ENCODE data around the gene SRSF4. TPM values are rescaled to one million over a fixed set of nuclear protein-coding genes. Genes with fewer than 3 reads are reported as not detected.

SRSF4 gene
- total and polyA plus RNA-seq, 11 donors = 40.4 to 54.6 (median 49.0) TPM

GRCh38 chr1:29123887-29124365, 57.8 kb downstream of the SRSF4 start, which contains the start of gene TMEM200B:
TMEM200B (minus strand) TSS chr1:29123903; CDS start chr1:29121828, 2,075 bp downstream.
- H3K4me1 ChIP-seq = peaks cover 0 to 40% (median 18%) of the 10 kb centered on the region in 12 donors
- no peaks in the 10 kb centered on the region for H3K36me3 ChIP-seq
- no peaks in the 10 kb centered on the region for H3K9me3 ChIP-seq
- TF ChIP-seq POLR2A (IDR thresholded peaks at IDR 0.05) = no peak
- TF ChIP-seq CTCF (IDR thresholded peaks at IDR 0.05) = no peak
- intact Hi-C loops (cut with DNase I) = loop anchor here in 7 of 10 donors (2.0 to 10.0 kb wide), 7 partner anchors 51 to 349 kb away; partner anchors contain the start of gene SRSF4 (in 4 of the 7)
- DNase-seq = peak in 3 of 5 donors; percentile 33 to 45 (median 39)
- ATAC-seq = peak in 2 of 4 donors; percentile 16 to 19
- H3K4me3 ChIP-seq = peak within 1 kb of the TSS; percentile 56 to 90 (median 77)
- whole genome bisulfite sequencing, 4 donors = 0 to 1% (median 0%) methylated on average over 11 to 46 of the region's 46 CpGs
- H3K27me3 ChIP-seq = peaks cover 0 to 57% (median 18%) of the 10 kb centered on the region in 9 donors
- peak within 1 kb of the TSS; percentile 84 to 99 (median 94) for H3K27ac ChIP-seq

GRCh38 chr1:29123053-29123886, 58.4 kb downstream of the SRSF4 start:
- no peaks in the 10 kb centered on the region for H3K9me3 ChIP-seq
- peaks cover 0 to 40% (median 18%) of the 10 kb centered on the region in 12 donors for H3K4me1 ChIP-seq
- intact Hi-C loops (cut with DNase I) = loop anchor here in 6 of 10 donors (5.0 to 10.0 kb wide), 6 partner anchors 52 to 348 kb away; partner anchors contain the start of gene SRSF4 (in 2 of the 6)
- H3K36me3 ChIP-seq = peaks cover 0 to 4% (median 0%) of the 10 kb centered on the region in 9 donors
- peaks cover 0 to 57% (median 18%) of the 10 kb centered on the region in 9 donors for H3K27me3 ChIP-seq
- peak overlapping the region; percentile 56 to 90 (median 77) for H3K4me3 ChIP-seq
- WGBS, 4 donors = 0 to 19% (median 8%) methylated on average over 11 to 70 of the region's 70 CpGs
- DNase-seq (peak in 3 of 5 donors; percentile 24 to 32 (median 32)), ATAC-seq (peak in 1 of 4 donors; percentile 1)
- TF ChIP-seq CTCF (IDR thresholded peaks at IDR 0.05) (no peak), POLR2A (IDR thresholded peaks at IDR 0.05) (no peak)
- peak overlapping the region; percentile 63 to 99 (median 94) for H3K27ac ChIP-seq

GRCh38 chr1:29122682-29123052, 59.0 kb downstream of the SRSF4 start:
- intact Hi-C loops (cut with DNase I) = loop anchor here in 6 of 10 donors (5.0 to 10.0 kb wide), 6 partner anchors 52 to 348 kb away; partner anchors contain the start of gene SRSF4 (in 2 of the 6)
- Histone ChIP-seq H3K36me3 (peaks cover 0 to 9% (median 0%) of the 10 kb centered on the region in 9 donors), H3K4me1 (peaks cover 0 to 40% (median 18%) of the 10 kb centered on the region in 12 donors), H3K9me3 (no peaks in the 10 kb centered on the region), H3K4me3 (peak overlapping the region; percentile 56 to 90 (median 77)), H3K27ac (peak overlapping the region; percentile 63 to 99 (median 94)), H3K27me3 (peaks cover 0 to 53% (median 18%) of the 10 kb centered on the region in 9 donors)
- ATAC-seq (peak; percentile 30 to 65 (median 64)), DNase-seq (peak; percentile 65 to 82 (median 71))
- WGBS, 4 donors = 6 to 15% (median 8%) methylated on average over 8 to 34 of the region's 34 CpGs
- TF ChIP-seq CTCF (IDR thresholded peaks at IDR 0.05) (no peak), POLR2A (IDR thresholded peaks at IDR 0.05) (no peak)
